Stimulated activated CD4-positive, alpha-beta T cell treated with anti-CD3 and anti-CD28 coated beads, Interleukin-15, amount 100 ng/mL, for 1 hour (primary cell): ENCODE data around the gene VEZF1.
A peak's percentile ranks its signal among the peaks of the same experiment; 100 is the strongest.

Source experiments
- DNase-seq, 2 donors: peaks; one replicate each; pipeline ENCODE4 v3.0.0-alpha.2; 2020; ENCODE audit warnings: low read depth in 1 of 2, low spot score in 1 of 2

The VEZF1 gene

DNA sequence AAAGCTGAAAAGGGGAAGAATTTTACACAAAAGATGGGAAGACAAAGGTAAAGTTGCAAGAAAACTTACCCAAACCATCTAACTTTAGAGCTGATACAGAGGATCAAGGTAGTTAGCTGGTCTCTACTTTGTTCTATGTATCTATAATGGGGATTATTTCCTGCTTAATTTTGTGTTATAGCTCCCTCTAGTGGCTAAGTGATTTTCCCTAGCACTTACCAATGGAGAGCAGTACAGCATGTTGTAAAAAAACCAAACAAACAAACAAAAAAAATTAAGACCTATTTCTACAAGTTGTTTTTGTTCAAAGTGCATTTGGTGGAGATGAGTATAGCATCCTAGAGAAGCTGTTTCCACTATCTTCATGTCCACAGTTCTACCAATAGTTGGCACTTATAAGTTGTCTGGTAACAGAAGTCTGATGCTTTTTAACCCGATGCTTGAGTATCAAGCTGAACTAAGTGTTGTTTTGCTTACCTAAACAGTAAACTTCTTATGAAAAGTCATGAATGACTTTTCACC is 11.5 kb upstream of the VEZF1 start:
- no peak for DNase-seq

DNA sequence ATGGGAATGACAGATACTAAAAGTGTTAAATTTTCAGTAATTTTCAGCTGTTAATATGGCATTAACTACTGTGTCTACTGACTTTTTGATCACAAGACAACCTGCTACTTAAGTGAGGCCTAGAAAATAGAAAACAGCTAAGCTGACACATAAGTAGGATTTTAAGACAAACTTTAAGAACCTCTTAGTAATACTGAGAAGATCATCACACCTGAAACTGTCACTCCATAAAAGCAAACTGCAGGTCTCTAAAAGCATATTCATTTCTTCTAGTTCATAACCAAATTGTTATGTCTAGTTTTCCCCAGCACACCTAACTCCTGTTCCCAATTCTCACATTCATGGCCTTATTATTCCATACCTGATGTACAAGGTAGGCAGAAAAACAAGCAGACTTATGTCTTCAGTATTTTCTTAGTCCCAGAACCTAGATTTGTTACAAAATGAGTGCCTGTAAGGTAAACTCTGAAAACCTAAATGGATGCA is 11.0 kb upstream of the VEZF1 start:
- DNase-seq, result no peak

GRCh38 chr17:57997085-57997809 is 9.2 kb upstream of the VEZF1 start:
- no peak for DNase-seq

GRCh38 chr17:57995076-57995956 is 7.3 kb upstream of the VEZF1 start:
- peak; percentile 10 to 19 for DNase-seq

DNA sequence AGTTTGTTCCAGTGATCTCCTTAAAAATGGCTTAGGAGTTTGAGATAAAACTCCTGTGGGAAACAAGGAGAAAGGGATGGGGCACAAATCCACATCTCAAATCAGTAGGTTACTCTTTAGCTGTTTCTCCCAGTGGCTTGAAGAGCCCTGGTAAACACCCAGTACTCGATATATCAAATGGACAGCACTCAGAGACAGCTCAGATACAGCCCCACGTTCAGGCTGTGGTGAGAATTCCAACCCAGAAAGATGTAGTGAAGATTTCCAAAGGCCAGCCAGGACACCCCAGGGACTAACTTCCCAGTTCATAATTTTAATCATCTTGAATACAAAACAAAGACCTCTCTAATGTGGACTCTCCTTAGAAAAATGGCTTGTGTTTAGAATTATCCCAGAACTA is 6.4 kb upstream of the VEZF1 start:
- no peak for DNase-seq

DNA sequence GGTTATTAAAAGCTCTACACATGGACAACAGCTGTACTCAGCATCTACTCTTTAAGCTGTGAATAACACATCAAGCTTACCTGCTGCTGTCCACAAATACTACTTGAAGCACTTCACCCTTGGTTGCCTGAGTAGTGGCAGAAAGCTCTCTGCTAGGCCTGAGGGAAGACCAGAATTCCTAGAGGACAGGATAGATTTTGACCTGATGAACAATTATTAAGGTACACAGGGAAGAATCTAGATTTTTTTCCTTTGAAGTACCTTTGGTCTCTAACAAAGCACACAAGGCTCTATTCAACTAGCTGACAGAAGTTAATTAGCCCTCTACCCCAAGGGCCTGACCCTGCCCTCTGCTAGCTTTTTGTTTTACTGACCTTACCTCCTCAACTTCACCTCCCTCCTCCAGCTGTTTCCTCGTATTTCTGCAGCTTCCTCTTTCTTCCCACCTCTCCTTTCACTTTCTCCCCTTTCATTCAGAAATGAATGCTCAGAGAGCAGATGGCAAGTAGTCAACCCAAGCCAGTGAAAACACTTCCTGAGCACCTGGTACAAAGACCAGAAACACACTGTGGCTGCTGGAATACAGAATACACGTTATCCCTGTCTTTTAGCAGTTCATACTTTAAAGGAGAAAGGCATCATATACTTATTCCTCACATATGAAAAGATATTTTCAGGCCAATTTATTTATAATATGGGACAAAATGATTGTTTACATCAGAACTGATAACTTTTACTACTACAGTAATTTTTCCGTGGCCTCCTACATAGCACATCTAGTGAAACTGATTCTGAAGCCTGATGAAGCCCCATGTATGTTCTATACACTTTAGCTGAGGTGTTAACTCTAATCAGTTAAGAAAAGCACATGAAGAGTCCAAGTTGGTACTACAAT is 5.7 kb upstream of the VEZF1 start:
- DNase-seq, result no peak

DNA sequence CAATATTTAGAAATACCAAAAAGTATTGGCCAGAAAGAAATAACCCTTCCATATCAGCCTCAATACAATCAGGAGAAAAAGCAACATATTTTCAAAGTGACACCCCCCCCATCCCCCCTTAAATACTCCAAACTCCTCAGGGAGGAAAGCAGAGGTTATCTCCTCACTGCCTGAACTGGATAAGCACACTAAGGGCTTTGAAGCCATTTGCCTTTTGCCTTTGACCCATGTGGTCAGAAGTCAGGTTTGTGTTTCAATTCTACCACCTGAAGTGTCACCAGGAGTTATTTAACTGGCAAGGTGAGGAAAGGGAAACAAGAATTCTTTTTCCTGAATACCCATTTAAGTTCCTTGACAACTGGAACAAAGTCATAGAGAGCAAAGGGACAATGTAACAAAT is 3.5 kb upstream of the VEZF1 start:
- DNase-seq, result no peak

GRCh38 chr17:57990037-57990436 is 2.0 kb upstream of the VEZF1 start:
- DNase-seq, result no peak

GRCh38 chr17:57988301-57989250 is 522 bp upstream of the VEZF1 start:
- peak in 1 of 2 donors; percentile 62 for DNase-seq

GRCh38 chr17:57986841-57987580 is 1.0 kb downstream of the VEZF1 start:
- DNase-seq, result peak in 1 of 2 donors; percentile 23

- no peak for DNase-seq
Measured at GRCh38 chr17:57985675-57985974, 2.4 kb downstream of the VEZF1 start.

DNA sequence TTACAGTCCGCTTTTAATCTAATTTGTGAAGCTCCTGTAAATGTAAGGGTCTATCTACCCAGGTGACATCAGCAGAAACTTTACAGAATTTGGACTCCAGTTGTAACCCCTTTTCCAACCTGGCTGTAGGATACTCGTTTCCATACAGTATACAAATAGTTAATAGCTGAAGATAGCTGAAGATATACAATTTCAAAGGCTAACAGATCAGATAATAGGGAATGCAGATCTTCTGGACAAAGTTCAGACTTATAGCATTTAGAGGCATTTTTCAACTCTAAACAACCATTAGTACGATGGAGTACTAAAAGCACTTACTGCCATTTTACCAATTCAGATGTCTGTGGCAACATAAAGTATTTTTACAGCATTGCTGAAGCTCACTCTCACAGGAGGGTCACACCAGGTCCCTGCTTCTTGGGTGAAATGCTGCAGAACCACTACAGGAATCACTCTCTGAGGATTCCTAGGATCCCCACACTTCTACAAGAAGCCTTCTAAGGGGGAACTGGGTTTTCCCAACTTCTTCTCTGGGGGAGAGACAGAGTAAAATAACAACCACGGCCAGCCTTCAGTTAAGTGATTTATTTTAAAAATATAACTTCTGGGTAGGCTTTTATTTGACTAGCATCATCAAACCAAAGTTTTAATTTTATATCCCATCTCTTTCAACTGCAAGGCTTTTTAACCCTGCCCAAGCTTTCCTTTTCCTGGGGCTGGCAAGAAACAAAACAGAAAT is 2.9 kb downstream of the VEZF1 start:
- no peak for DNase-seq

- no peak for DNase-seq
Measured at GRCh38 chr17:57984261-57984890, 3.7 kb downstream of the VEZF1 start.

DNA sequence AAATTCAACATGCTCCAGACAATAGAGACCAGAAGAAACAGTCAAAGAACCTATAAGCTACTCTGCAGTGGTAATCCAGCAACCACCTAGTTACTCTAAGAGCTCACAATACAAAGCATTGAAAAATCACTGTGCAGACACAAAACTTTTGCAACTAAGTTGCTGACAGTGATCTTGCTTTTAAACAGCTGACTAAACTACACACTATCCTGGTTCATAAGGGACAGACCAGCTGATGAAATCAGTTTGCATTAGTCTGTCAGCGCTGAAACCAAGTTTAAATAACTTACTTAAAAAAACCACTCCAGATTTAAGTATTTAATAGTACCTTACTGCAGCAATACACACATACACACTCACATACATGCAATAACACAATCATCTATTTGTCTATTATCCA is 4.6 kb downstream of the VEZF1 start:
- DNase-seq, result no peak

DNA sequence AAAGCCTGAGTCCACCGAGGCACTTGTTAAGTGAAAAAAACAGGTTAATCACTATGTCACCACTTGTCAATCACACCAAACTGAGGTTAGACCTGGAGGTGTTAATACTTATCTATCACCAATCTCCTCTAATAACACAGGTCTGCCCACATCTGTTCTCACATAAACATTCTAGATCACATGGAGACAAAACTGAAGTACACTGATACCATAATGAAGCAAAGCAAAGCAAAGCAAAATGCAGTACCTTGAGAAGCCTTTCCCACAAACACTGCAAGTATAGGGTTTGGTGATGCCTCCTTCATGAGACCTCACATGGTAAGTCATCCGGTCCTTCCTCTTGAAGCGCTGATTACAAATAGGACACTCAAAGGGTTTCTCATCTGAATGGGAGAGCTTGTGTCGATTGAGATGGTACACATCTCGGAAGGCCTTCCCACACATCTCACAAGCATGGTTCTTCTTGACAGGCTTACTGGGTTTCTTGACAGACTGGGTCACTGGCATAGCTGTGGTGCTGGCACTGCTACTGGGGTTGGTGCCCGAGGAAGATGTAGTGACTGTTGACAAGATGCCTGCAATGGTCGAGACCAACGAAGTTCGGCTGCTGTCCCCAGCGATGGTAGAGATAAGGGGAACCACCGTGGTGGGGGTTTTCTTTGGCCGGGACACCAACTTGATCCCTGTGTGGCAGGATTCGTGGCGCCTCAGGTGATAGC is 5.4 kb downstream of the VEZF1 start:
- no peak for DNase-seq

GRCh38 chr17:57980522-57980921 is 7.5 kb downstream of the VEZF1 start:
- no peak for DNase-seq

- no peak for DNase-seq
Measured at GRCh38 chr17:57979076-57979475, 9.0 kb downstream of the VEZF1 start.

DNA sequence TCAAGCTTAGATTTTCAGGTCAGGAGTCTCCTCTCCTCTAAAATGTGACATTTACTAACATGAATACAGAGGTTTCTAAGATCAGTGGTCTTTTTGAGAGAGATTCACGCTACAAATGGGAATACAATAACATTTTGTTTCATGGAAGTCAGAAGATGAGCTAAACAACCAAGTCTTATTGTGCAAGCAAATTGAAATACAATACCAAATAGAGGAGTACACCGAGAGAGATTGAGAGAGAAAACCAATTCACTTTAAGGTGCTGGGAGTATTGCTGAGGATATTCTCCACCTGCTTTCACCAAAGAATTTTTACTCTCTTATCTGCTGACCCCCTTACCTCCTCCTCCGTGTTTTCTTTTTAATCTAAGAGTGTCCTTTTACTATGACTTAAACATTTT is 11.5 kb downstream of the VEZF1 start:
- DNase-seq, result no peak
